Common myeloid progenitor, CD34-positive (primary cell): Measurements from ENCODE around the gene GDPD3.
"Not testable (repeated sequence)": the region's sequence is repeated elsewhere in the genome, so short reads cannot be mapped to it uniquely, and the experiment has no call there.

Source experiments
- CTCF ChIA-PET: fragments of 350-600 bp; sonication (Branson Sonifier 250); formaldehyde crosslinking; loops from one replicate; lab custom pipeline; 2021; ENCODE audit warnings: antibody characterized with exemption; lab: Charles Lee
- POLR2A ChIA-PET: fragments of 350-600 bp; sonication (Branson Sonifier 250); formaldehyde crosslinking; loops from one replicate; lab custom pipeline; 2021; ENCODE audit warnings: antibody characterized with exemption; lab: Charles Lee
- DNase-seq, 3 donors: peaks; one replicate each; pipeline versions ENCODE4 v3.0.0 to v3.0.0-alpha.2; 2013
- H3K27ac ChIP-seq, 2 experiments: 1 replicate in 1 of 2; 2 replicates in 1 of 2; pipeline ENCODE4 v1.7.0; 2013; ENCODE audit warnings: inconsistent platforms in 2 of 2, low read length in 2 of 2, mild to moderate bottlenecking in 2 of 2, low read depth in 1 of 2, moderate library complexity in 1 of 2; ENCODE audit not compliant: severe bottlenecking in 2 of 2, insufficient read depth in 1 of 2, poor library complexity in 1 of 2
- H3K27me3 ChIP-seq, 5 experiments: replicated peaks in 2 of 5; 1 replicate in 3 of 5; 2 replicates in 2 of 5; pipeline versions ENCODE4 v1.6.1 to v1.7.0; 2013; ENCODE audit warnings: low read length in 4 of 5, mild to moderate bottlenecking in 2 of 5, moderate library complexity in 2 of 5, inconsistent platforms in 1 of 5; ENCODE audit not compliant: insufficient read depth in 5 of 5, control insufficient read depth in 4 of 5
- H3K36me3 ChIP-seq, 4 experiments: 1 replicate in 2 of 4; 2 replicates in 2 of 4; pipeline versions ENCODE4 v1.6.1 to v1.7.0; 2013; ENCODE audit warnings: low read length in 3 of 4, control low read depth in 1 of 4, mild to moderate bottlenecking in 1 of 4; ENCODE audit not compliant: control insufficient read depth in 4 of 4, insufficient read depth in 4 of 4
- H3K4me1 ChIP-seq, 4 experiments: 1 replicate in 3 of 4; 2 replicates in 1 of 4; pipeline versions ENCODE4 v1.6.1 to v1.7.1; 2013; ENCODE audit warnings: low read length in 3 of 4, mild to moderate bottlenecking in 3 of 4, control low read depth in 1 of 4, inconsistent platforms in 1 of 4, moderate library complexity in 1 of 4; ENCODE audit not compliant: control insufficient read depth in 4 of 4, insufficient read depth in 4 of 4; ENCODE audit errors: control extremely low read depth in 1 of 4
- H3K4me3 ChIP-seq, 7 experiments: 1 replicate in 4 of 7; 2 replicates in 3 of 7; pipeline versions ENCODE4 v1.5.1 to v1.7.0; 2013; ENCODE audit warnings: mild to moderate bottlenecking in 7 of 7, low read length in 6 of 7, moderate library complexity in 6 of 7, inconsistent platforms in 2 of 7, low read depth in 2 of 7, control low read depth in 1 of 7; ENCODE audit not compliant: insufficient read depth in 4 of 7, control insufficient read depth in 1 of 7; ENCODE audit errors: extremely low read depth in 1 of 7
- H3K9me3 ChIP-seq, 5 experiments: 1 replicate in 4 of 5; 2 replicates in 1 of 5; pipeline versions ENCODE4 v1.6.1 to v1.7.1; 2013; ENCODE audit warnings: low read length in 4 of 5, mild to moderate bottlenecking in 2 of 5, inconsistent platforms in 1 of 5, low read depth in 1 of 5, moderate library complexity in 1 of 5; ENCODE audit not compliant: control insufficient read depth in 4 of 5, insufficient read depth in 2 of 5; ENCODE audit errors: control extremely low read depth in 1 of 5
- WGBS: methylation state at CpG from one replicate; pipeline ENCODE4 v1.1.5; 2013; ENCODE audit not compliant: insufficient coverage; 5-methylcytosine and 5-hydroxymethylcytosine counted together

The GDPD3 gene

GRCh38 chr16:30125690-30126089, 12.4 kb upstream of the GDPD3 start:
- H3K36me3 ChIP-seq, H3K27ac ChIP-seq, H3K9me3 ChIP-seq, H3K4me3 ChIP-seq, H3K27me3 ChIP-seq, DNase-seq: not testable (repeated sequence)
- H3K4me1 ChIP-seq: peaks cover 2 to 20% (median 15%) of the 10 kb centered on the region in 4 experiments
- POLR2A ChIA-PET: interaction anchor here (0.6 kb wide), 1 partner anchor 202 kb away, joined by 4 read pairs; no protein-coding TSS in a partner anchor
- CTCF ChIA-PET: interaction anchor here (2.4 kb wide), 1 partner anchor 10 kb away, joined by 6 read pairs; no protein-coding TSS in a partner anchor
- WGBS: 99% methylated on average over 8 of the region's 9 CpGs

GRCh38 chr16:30124985-30125379, 11.6 kb upstream of the GDPD3 start:
- CTCF ChIA-PET: interaction anchor here (1.7 to 2.4 kb wide), 2 partner anchors 10 to 55 kb away, joined by 4 to 6 read pairs; no protein-coding TSS in a partner anchor
- no peaks in the 10 kb centered on the region for H3K9me3 ChIP-seq
- POLR2A ChIA-PET: no interaction called here
- no peak overlapping the region for H3K4me3 ChIP-seq
- H3K36me3 ChIP-seq: peaks cover 0 to 6% (median 0%) of the 10 kb centered on the region in 4 experiments
- H3K27ac ChIP-seq: no peak overlapping the region
- H3K27me3 ChIP-seq: no peaks in the 10 kb centered on the region
- no peak for DNase-seq
- peaks cover 2 to 20% (median 16%) of the 10 kb centered on the region in 4 experiments for H3K4me1 ChIP-seq
- WGBS: 73% methylated on average over 2 of the region's 4 CpGs

GRCh38 chr16:30122604-30123160, 9.3 kb upstream of the GDPD3 start:
- ChIA-PET CTCF (interaction anchor here (1.0 kb wide), 1 partner anchor 78 kb away, joined by 3 read pairs; no protein-coding TSS in a partner anchor), POLR2A (no interaction called here)
- no peaks in the 10 kb centered on the region for H3K9me3 ChIP-seq
- peaks cover 9 to 23% (median 13%) of the 10 kb centered on the region in 4 experiments for H3K36me3 ChIP-seq
- H3K27ac ChIP-seq: peak overlapping the region; percentile 15 to 75
- WGBS: under 1% methylated on average over 25 of the region's 42 CpGs
- H3K27me3 ChIP-seq: no peaks in the 10 kb centered on the region
- DNase-seq: peak in 2 of 3 donors; percentile 14 to 35
- peaks cover 2 to 21% (median 17%) of the 10 kb centered on the region in 4 experiments for H3K4me1 ChIP-seq
- peak overlapping the region; percentile 47 to 92 (median 69) for H3K4me3 ChIP-seq

GRCh38 chr16:30121741-30122571, 8.6 kb upstream of the GDPD3 start:
- ChIA-PET CTCF (no interaction called here), POLR2A (no interaction called here)
- Histone ChIP-seq H3K9me3 (no peaks in the 10 kb centered on the region), H3K4me1 (peaks cover 2 to 21% (median 17%) of the 10 kb centered on the region in 4 experiments), H3K27ac (peak overlapping the region in 1 of 2 experiments; percentile 75), H3K36me3 (peaks cover 9 to 27% (median 20%) of the 10 kb centered on the region in 4 experiments), H3K4me3 (peak overlapping the region; percentile 47 to 92 (median 69)), H3K27me3 (no peaks in the 10 kb centered on the region)
- WGBS: 73% methylated on average over 28 of the region's 31 CpGs
- no peak for DNase-seq

GRCh38 chr16:30120340-30121105, 7.2 kb upstream of the GDPD3 start:
- no peaks in the 10 kb centered on the region for H3K9me3 ChIP-seq
- H3K4me3 ChIP-seq: no peak overlapping the region
- POLR2A ChIA-PET: interaction anchor here (0.6 kb wide), 2 partner anchors 27 to 425 kb away, joined by 3 to 6 read pairs; no protein-coding TSS in a partner anchor
- H3K27me3 ChIP-seq: no peaks in the 10 kb centered on the region
- DNase-seq: no peak
- no CpG with 5 or more reads among the region's 3 CpGs for WGBS
- peaks cover 2 to 21% (median 17%) of the 10 kb centered on the region in 4 experiments for H3K4me1 ChIP-seq
- CTCF ChIA-PET: interaction anchor here (1.8 kb wide), 1 partner anchor 28 kb away, joined by 8 read pairs; the partner anchor contains the start of gene TBX6
- H3K27ac ChIP-seq: no peak overlapping the region
- H3K36me3 ChIP-seq: peaks cover 11 to 31% (median 27%) of the 10 kb centered on the region in 4 experiments

GRCh38 chr16:30119428-30119827, 6.1 kb upstream of the GDPD3 start:
- Histone ChIP-seq H3K27ac (no peak overlapping the region), H3K27me3 (no peaks in the 10 kb centered on the region), H3K36me3 (peaks cover 13 to 40% (median 29%) of the 10 kb centered on the region in 4 experiments), H3K9me3 (no peaks in the 10 kb centered on the region), H3K4me1 (peaks cover 2 to 21% (median 17%) of the 10 kb centered on the region in 4 experiments), H3K4me3 (no peak overlapping the region)
- no peak for DNase-seq
- ChIA-PET POLR2A (no interaction called here), CTCF (interaction anchor here (1.2 kb wide), 1 partner anchor 15 kb away, joined by 4 read pairs; no protein-coding TSS in a partner anchor)
- 100% methylated on average over 2 of the region's 2 CpGs for WGBS
